GM20431 (cell line): ENCODE results near the gene CSAG1.
"Not testable (repeated sequence)": the region's sequence is repeated elsewhere in the genome, so short reads cannot be mapped to it uniquely, and the experiment has no call there.

ENCODE experiments used
- in situ Hi-C: fragments of 300-500 bp; cut with MseI, MboI; formaldehyde crosslinking; loops from one replicate; pipeline ENCODE4 v1.15.0; 2020; ENCODE audit warnings: low sequenced_read_pairs; ENCODE audit not compliant: unreplicated experiment

Gene CSAG1

GRCh38 chrX:152706500-152706899 lies 27.0 kb downstream of the CSAG1 start:
- in situ Hi-C loops = not testable (repeated sequence)

DNA sequence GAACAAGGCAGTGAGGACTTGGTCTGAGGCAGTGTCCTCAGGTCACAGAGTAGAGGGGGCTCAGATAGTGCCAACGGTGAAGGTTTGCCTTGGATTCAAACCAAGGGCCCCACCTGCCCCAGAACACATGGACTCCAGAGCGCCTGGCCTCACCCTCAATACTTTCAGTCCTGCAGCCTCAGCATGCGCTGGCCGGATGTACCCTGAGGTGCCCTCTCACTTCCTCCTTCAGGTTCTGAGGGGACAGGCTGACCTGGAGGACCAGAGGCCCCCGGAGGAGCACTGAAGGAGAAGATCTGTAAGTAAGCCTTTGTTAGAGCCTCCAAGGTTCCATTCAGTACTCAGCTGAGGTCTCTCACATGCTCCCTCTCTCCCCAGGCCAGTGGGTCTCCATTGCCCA lies 33.1 kb downstream of the CSAG1 start:
- in situ Hi-C loops = not testable (repeated sequence)

DNA sequence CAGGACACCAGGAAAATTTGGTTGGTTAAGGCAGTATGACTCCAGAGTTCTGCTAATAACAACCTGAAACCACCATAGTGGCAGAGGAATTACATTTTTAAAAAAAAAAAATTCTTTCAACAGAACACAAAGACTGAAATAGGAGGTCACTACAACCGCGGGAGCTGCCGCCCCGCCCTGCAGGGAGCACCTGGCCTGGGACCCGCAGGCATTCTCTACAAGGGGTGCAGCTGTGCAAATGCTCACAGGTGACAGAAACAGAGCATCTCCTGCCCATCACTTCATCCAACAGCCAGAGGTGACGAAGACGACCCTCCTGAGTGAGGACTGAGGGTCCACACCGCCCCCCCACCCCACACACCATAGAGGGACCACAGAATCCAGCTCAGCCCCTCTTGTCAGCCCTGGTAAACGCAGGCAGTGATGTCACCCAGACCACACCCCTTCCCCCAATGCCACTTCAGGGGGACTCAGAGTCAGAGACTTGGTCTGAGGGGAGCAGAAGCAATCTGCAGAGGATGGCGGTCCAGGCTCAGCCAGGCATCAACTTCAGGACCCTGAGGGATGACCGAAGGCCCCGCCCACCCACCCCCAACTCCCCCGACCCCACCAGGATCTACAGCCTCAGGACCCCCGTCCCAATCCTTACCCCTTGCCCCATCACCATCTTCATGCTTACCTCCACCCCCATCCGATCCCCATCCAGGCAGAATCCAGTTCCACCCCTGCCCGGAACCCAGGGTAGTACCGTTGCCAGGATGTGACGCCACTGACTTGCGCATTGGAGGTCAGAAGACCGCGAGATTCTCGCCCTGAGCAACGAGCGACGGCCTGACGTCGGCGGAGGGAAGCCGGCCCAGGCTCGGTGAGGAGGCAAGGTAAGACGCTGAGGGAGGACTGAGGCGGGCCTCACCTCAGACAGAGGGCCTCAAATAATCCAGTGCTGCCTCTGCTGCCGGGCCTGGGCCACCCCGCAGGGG lies 35.3 kb downstream of the CSAG1 start, which contains the start of gene MAGEA3:
Gene MAGEA3, plus strand, starts transcription at position 843 of the 980 bp plus-strand sequence. CDS start 2,039 bp downstream, outside the sequence.
- in situ Hi-C loops = not testable (repeated sequence)

DNA sequence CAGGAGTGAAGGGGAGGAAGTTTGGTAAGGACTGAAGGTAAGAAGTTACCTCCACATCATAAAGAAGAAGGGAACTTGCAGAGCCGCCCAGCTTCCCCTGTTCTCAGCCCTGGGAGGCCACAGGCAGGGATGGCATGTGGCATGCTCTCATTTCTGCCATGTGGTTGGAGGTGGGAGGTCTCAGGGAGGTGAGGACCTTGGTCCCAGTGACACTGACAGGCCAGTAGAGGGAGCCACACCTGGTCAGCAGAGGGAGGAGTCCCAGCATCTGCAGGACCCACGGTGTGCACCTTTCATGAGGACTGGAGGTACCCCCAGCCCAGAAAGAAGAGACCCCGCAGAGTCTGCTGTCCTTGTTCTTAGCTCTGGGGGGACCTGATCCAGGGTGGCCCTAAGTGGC lies 52.5 kb downstream of the CSAG1 start:
- in situ Hi-C loops = not testable (repeated sequence)
